Measurements from ENCODE around the gene MS4A15. TPM values are rescaled to one million over a fixed set of nuclear protein-coding genes. Genes with fewer than 3 reads are reported as not detected.

MS4A15 gene
- total RNA-seq, 1 donor from 2014 or later: not detected

DNA sequence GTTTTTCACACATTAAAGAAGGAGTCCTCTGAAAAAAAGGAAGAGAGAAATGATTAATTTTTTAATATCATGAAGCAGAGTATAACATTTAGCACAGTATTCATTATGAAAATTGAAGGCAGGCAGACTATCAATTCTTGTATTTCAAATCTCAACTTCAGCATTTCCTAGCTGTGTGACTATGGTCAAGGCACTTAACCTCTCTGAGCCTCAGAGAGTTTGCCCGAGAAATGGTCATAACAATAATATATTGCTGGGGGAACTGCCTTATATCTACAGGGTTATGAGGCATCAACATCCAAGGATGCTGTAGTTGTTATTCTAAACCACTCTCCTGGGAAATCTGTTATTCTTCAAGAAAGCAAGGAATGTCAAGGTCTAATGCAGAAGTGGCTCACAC, 31.1 kb upstream of the MS4A15 start:
- Mint-ChIP-seq H3K36me3 (ENCODE audit: low read depth, unreplicated experiment) (no peaks in the 10 kb centered on the region), H3K4me1 (ENCODE audit: unreplicated experiment) (peaks cover 30% of the 10 kb centered on the region), H3K9me3 (ENCODE audit: unreplicated experiment) (no peaks in the 10 kb centered on the region), H3K4me3 (ENCODE audit: unreplicated experiment) (no peak overlapping the region), H3K27ac (ENCODE audit: unreplicated experiment) (no peak overlapping the region), H3K27me3 (ENCODE audit: unreplicated experiment) (peaks cover 13% of the 10 kb centered on the region)
- no peak for DNase-seq (ENCODE audit: low spot score)
- TF ChIP-seq, protein P1, sequence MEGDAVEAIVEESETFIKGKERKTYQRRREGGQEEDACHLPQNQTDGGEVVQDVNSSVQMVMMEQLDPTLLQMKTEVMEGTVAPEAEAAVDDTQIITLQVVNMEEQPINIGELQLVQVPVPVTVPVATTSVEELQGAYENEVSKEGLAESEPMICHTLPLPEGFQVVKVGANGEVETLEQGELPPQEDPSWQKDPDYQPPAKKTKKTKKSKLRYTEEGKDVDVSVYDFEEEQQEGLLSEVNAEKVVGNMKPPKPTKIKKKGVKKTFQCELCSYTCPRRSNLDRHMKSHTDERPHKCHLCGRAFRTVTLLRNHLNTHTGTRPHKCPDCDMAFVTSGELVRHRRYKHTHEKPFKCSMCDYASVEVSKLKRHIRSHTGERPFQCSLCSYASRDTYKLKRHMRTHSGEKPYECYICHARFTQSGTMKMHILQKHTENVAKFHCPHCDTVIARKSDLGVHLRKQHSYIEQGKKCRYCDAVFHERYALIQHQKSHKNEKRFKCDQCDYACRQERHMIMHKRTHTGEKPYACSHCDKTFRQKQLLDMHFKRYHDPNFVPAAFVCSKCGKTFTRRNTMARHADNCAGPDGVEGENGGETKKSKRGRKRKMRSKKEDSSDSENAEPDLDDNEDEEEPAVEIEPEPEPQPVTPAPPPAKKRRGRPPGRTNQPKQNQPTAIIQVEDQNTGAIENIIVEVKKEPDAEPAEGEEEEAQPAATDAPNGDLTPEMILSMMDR (IDR thresholded peaks at IDR 0.05; ENCODE audit: unreplicated experiment): no peak

DNA sequence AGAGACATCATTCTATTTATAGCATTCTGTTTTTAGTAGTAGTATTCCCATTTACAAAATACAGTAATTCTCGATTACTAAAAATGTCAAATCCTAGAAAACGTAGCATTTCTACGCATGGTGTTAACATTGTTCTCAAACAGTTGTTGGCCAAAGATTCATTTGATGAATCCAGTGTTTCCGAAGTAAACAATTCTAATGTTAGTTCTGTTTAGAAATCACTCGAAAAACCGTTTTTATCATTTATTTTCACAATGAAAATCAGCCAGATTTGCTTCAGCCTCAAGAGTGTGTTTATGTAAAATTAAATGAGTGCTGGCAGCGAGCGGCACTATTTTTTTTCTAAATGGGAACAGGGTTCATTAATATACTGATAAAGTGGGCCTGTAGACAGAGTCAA, 25.1 kb upstream of the MS4A15 start:
- H3K4me3 Mint-ChIP-seq (ENCODE audit: unreplicated experiment): no peak overlapping the region
- TF ChIP-seq, protein P1 (IDR thresholded peaks at IDR 0.05; ENCODE audit: unreplicated experiment): no peak
- peaks cover 15% of the 10 kb centered on the region for H3K4me1 Mint-ChIP-seq (ENCODE audit: unreplicated experiment)
- H3K27me3 Mint-ChIP-seq (ENCODE audit: unreplicated experiment): peaks cover 10% of the 10 kb centered on the region
- no peak for DNase-seq (ENCODE audit: low spot score)
- H3K9me3 Mint-ChIP-seq (ENCODE audit: unreplicated experiment): no peaks in the 10 kb centered on the region
- H3K27ac Mint-ChIP-seq (ENCODE audit: unreplicated experiment): no peak overlapping the region
- H3K36me3 Mint-ChIP-seq (ENCODE audit: low read depth, unreplicated experiment): no peaks in the 10 kb centered on the region

DNA sequence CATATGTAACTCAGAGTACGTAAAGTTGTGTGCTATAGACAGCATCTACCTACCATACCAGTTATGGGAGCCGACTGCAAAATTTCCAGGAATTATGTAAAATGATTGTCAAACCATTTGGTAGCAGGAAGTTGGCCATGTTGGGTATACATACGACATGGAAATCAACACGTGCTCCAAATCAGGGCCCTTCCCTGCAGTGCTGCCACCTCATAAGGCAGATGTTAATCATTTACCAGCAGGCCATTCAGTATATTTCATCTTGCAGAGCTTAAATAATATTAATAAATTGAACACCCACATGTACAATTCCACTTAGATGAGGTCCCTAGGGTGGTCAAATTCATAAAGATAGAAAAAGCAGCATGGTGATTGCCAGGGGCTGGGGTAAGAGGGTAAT, 22.4 kb upstream of the MS4A15 start:
- Mint-ChIP-seq H3K4me3 (ENCODE audit: unreplicated experiment) (no peak overlapping the region), H3K27me3 (ENCODE audit: unreplicated experiment) (peaks cover 4% of the 10 kb centered on the region), H3K27ac (ENCODE audit: unreplicated experiment) (peak overlapping the region; percentile 24), H3K4me1 (ENCODE audit: unreplicated experiment) (peaks cover 13% of the 10 kb centered on the region), H3K36me3 (ENCODE audit: low read depth, unreplicated experiment) (no peaks in the 10 kb centered on the region), H3K9me3 (ENCODE audit: unreplicated experiment) (no peaks in the 10 kb centered on the region)
- no peak for DNase-seq (ENCODE audit: low spot score)
- TF ChIP-seq, protein P1 (IDR thresholded peaks at IDR 0.05; ENCODE audit: unreplicated experiment): no peak

DNA sequence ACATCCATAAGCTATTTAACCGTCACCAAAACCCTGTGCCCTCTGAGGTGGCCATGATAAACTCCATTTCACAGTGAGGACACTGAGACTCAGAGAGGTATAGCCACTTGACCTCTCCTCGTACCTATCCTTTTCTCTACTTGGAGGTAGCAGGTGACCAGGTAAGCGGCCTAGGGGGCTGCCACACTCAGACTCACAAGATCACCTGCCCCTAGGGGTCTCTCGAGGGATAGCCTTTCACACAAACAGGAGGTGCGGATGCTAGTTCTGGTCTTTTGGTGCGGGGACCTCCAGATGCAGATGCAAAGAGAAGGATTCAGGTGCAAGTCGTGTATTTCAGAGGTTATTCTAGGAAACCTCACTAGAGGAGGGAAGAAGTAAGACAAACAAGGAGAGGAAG, 17.6 kb upstream of the MS4A15 start:
- no peak for DNase-seq (ENCODE audit: low spot score)
- TF ChIP-seq, protein P1 (IDR thresholded peaks at IDR 0.05; ENCODE audit: unreplicated experiment): peak; percentile 28
- no peak overlapping the region for H3K4me3 Mint-ChIP-seq (ENCODE audit: unreplicated experiment)

DNA sequence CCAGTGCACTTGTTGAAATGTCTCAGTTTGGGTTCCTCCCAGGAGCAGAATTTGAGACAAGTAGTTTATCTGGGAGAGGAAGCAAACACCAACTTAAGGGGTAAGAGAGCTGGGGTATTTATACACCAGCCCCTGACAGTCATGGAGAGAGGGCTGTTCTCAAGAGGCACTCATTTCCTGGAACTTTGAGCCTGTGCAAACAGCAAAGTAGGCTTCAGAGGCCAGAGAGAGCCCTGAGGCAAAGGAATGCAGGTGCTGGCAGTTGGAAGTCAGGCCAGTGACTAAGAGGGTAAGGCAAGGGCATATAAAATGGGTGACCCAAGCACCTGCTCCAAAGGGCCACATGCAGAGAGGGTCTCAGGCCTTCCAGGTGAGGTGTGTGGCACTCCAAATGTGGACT, 16.1 kb upstream of the MS4A15 start:
- peaks cover 25% of the 10 kb centered on the region for H3K4me1 Mint-ChIP-seq (ENCODE audit: unreplicated experiment)
- H3K36me3 Mint-ChIP-seq (ENCODE audit: low read depth, unreplicated experiment): peaks cover 10% of the 10 kb centered on the region
- no peak for DNase-seq (ENCODE audit: low spot score)
- peaks cover 15% of the 10 kb centered on the region for H3K9me3 Mint-ChIP-seq (ENCODE audit: unreplicated experiment)
- no peak overlapping the region for H3K27ac Mint-ChIP-seq (ENCODE audit: unreplicated experiment)
- H3K27me3 Mint-ChIP-seq (ENCODE audit: unreplicated experiment): peaks cover 16% of the 10 kb centered on the region
- no peak overlapping the region for H3K4me3 Mint-ChIP-seq (ENCODE audit: unreplicated experiment)
- TF ChIP-seq, protein P1 (IDR thresholded peaks at IDR 0.05; ENCODE audit: unreplicated experiment): no peak

More for the DNA sequence above, 17.6 kb upstream of the MS4A15 start:
- peaks cover 10% of the 10 kb centered on the region for H3K36me3 Mint-ChIP-seq (ENCODE audit: low read depth, unreplicated experiment)
- peaks cover 14% of the 10 kb centered on the region for H3K9me3 Mint-ChIP-seq (ENCODE audit: unreplicated experiment)
- no peak overlapping the region for H3K27ac Mint-ChIP-seq (ENCODE audit: unreplicated experiment)
- H3K27me3 Mint-ChIP-seq (ENCODE audit: unreplicated experiment): peaks cover 16% of the 10 kb centered on the region
- H3K4me1 Mint-ChIP-seq (ENCODE audit: unreplicated experiment): peaks cover 17% of the 10 kb centered on the region
